Stimulated activated CD8-positive, alpha-beta memory T cell treated with anti-CD3 and anti-CD28 coated beads, Interleukin-12 subunit alpha, Interleukin-12 subunit beta, amount 100 ng/mL, for 1 hour (primary cell): Measurements from ENCODE around the gene ACOT11.
"Not testable (repeated sequence)": the region's sequence is repeated elsewhere in the genome, so short reads cannot be mapped to it uniquely, and the experiment has no call there.

Experiments used
- DNase-seq: peaks from one replicate; pipeline ENCODE4 v3.0.0-alpha.2; 2020; ENCODE audit warnings: low read depth

ACOT11 gene

GRCh38 chr1:54547601-54548388 is at the start of gene ACOT11:
Gene ACOT11, plus strand, starts transcription at chr1:54548228. Its CDS starts 82 bp downstream, at chr1:54548310.
- no peak for DNase-seq

GRCh38 chr1:54498383-54499096 is 49.5 kb upstream of the ACOT11 start:
- no peak for DNase-seq

GRCh38 chr1:54499097-54499359 is 49.0 kb upstream of the ACOT11 start:
- DNase-seq = no peak

- no peak for DNase-seq
Observed at GRCh38 chr1:54499360-54500106, 48.5 kb upstream of the ACOT11 start.

- DNase-seq = no peak
Observed at GRCh38 chr1:54500107-54500431, 48.0 kb upstream of the ACOT11 start.

- DNase-seq = no peak
Observed at GRCh38 chr1:54501849-54502248, 46.2 kb upstream of the ACOT11 start.

- no peak for DNase-seq
Observed at GRCh38 chr1:54502342-54502741, 45.7 kb upstream of the ACOT11 start.

GRCh38 chr1:54506594-54506993 is 41.4 kb upstream of the ACOT11 start:
- DNase-seq = no peak

- no peak for DNase-seq
Observed at GRCh38 chr1:54507033-54507870, 40.8 kb upstream of the ACOT11 start.

GRCh38 chr1:54510715-54511270 is 37.2 kb upstream of the ACOT11 start:
- DNase-seq = no peak

GRCh38 chr1:54513921-54514580 is 34.0 kb upstream of the ACOT11 start:
- DNase-seq = not testable (repeated sequence)

GRCh38 chr1:54516249-54516920 is 31.6 kb upstream of the ACOT11 start:
- no peak for DNase-seq

- no peak for DNase-seq
Observed at GRCh38 chr1:54517496-54517895, 30.5 kb upstream of the ACOT11 start.

- DNase-seq = no peak
Observed at GRCh38 chr1:54518489-54518888, 29.5 kb upstream of the ACOT11 start.

GRCh38 chr1:54519709-54520108 is 28.3 kb upstream of the ACOT11 start:
- no peak for DNase-seq

GRCh38 chr1:54520631-54521321 is 27.3 kb upstream of the ACOT11 start:
- DNase-seq = no peak

- DNase-seq = not testable (repeated sequence)
Observed at GRCh38 chr1:54526565-54526964, 21.5 kb upstream of the ACOT11 start.

- DNase-seq = no peak
Observed at GRCh38 chr1:54528613-54529012, 19.4 kb upstream of the ACOT11 start.

- DNase-seq = no peak
Observed at GRCh38 chr1:54532033-54532432, 16.0 kb upstream of the ACOT11 start.

- DNase-seq = not testable (repeated sequence)
Observed at GRCh38 chr1:54536656-54537055, 11.4 kb upstream of the ACOT11 start.
